Ovary (tissue), 3 donors: Measurements from ENCODE around the gene MKRN1.
"Not testable (repeated sequence)": the region's sequence is repeated elsewhere in the genome, so short reads cannot be mapped to it uniquely, and the experiment has no call there.

ENCODE experiments used
- EP300 ChIP-seq: sonication (generic); formaldehyde crosslinking; IDR thresholded peaks from one replicate; pipeline ENCODE4 v1.6.1; 2017; ENCODE audit warnings: antibody characterized with exemption
- TF ChIP-seq, protein P1 (sequence below), 3 donors: fragments of 450-650 bp in 2 of 3; fragments of 200-600 bp in 1 of 3; IDR thresholded peaks; one replicate each; pipeline versions ENCODE4 v1.5.1 to v1.8.0; 2016 to 2022; ENCODE audit warnings: antibody characterized with exemption in 3 of 3, mild to moderate bottlenecking in 1 of 3
- donor health status: DM: no; HTN: no; CAD: no.

DNA sequence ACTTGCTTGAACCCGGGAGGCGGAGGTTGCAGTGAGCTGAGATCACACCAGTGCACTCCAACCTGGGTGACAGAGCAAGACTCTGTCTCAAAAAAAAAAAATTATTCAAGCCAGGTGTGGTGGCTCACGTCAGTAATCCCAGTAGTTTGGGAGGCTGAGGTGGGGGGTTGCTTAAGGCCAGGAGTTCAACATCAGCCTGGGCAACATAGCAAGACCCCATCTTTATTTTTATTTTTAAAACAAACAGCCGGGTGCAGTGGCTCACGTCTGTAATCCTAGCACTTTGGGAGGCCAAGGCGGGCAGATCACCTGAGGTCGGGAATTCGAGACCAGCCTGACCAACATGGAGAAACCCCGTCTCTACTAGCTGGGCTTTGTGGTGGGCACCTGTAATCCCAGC is 63.5 kb downstream of the MKRN1 start:
- TF ChIP-seq, protein P1, sequence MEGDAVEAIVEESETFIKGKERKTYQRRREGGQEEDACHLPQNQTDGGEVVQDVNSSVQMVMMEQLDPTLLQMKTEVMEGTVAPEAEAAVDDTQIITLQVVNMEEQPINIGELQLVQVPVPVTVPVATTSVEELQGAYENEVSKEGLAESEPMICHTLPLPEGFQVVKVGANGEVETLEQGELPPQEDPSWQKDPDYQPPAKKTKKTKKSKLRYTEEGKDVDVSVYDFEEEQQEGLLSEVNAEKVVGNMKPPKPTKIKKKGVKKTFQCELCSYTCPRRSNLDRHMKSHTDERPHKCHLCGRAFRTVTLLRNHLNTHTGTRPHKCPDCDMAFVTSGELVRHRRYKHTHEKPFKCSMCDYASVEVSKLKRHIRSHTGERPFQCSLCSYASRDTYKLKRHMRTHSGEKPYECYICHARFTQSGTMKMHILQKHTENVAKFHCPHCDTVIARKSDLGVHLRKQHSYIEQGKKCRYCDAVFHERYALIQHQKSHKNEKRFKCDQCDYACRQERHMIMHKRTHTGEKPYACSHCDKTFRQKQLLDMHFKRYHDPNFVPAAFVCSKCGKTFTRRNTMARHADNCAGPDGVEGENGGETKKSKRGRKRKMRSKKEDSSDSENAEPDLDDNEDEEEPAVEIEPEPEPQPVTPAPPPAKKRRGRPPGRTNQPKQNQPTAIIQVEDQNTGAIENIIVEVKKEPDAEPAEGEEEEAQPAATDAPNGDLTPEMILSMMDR (IDR thresholded peaks at IDR 0.05), result not testable (repeated sequence)
- TF ChIP-seq EP300, result not testable (repeated sequence)
